Fibroblast of skin of abdomen (primary cell): ENCODE data around the gene DPEP3.

Experiments used
- DNase-seq: peaks from one replicate; pipeline ENCODE4 v3.0.0-alpha.2; 2013

DPEP3 gene

DNA sequence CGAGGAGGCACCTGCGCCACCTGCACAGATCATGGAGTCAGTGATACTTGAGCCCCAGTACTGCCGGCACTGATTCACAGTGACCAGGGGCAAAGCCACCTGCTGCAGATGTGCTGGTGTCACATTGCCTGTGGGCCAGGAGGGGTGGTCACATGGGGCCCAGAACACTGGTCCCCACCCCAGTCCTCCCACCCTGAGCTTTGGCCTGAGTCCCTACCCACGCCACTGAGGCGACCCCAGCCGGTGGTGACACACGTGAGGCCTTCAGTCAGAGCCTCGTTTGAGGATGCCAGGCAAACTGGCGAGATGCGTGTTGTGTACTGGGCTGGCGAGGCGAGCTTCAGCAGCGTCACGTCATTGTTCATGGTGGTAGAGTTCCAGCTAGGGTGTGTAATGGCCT is 50.1 kb downstream of the DPEP3 start:
- DNase-seq: no peak

- DNase-seq: peak; percentile 41
Measured at GRCh38 chr16:67928561-67929364, 51.5 kb downstream of the DPEP3 start.

- DNase-seq: no peak
Measured at GRCh38 chr16:67928147-67928546, 52.2 kb downstream of the DPEP3 start.

DNA sequence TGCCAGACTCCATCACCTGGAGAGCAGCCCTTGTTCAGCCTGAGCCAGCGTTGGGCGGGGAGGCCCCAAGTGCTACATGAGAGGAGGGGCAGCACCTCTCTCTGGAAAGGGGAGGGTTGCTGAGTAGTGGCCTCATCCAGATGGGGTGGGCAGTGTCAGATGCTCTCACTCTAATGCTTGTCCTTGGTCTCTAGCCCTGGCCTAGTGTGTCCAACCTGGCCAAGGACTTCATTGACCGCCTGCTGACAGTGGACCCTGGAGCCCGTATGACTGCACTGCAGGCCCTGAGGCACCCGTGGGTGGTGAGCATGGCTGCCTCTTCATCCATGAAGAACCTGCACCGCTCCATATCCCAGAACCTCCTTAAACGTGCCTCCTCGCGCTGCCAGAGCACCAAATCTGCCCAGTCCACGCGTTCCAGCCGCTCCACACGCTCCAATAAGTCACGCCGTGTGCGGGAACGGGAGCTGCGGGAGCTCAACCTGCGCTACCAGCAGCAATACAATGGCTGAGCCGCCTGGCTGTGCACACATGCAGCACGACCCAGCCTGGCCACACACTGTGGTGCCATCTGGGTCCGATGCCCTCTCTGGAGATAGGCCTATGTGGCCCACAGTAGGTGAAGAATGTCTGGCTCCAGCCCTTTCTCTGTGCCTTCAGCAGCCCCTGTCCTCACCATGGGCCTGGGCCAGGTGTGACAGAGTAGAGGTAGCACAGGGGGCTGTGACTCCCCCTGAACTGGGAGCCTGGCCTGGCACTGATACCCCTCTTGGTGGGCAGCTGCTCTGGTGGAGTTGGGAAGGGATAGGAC is 53.0 kb downstream of the DPEP3 start:
- DNase-seq: no peak

- no peak for DNase-seq
Measured at GRCh38 chr16:67926181-67926750, 54.0 kb downstream of the DPEP3 start.
